ENCODE data around the gene POU3F1.

POU3F1 gene

DNA sequence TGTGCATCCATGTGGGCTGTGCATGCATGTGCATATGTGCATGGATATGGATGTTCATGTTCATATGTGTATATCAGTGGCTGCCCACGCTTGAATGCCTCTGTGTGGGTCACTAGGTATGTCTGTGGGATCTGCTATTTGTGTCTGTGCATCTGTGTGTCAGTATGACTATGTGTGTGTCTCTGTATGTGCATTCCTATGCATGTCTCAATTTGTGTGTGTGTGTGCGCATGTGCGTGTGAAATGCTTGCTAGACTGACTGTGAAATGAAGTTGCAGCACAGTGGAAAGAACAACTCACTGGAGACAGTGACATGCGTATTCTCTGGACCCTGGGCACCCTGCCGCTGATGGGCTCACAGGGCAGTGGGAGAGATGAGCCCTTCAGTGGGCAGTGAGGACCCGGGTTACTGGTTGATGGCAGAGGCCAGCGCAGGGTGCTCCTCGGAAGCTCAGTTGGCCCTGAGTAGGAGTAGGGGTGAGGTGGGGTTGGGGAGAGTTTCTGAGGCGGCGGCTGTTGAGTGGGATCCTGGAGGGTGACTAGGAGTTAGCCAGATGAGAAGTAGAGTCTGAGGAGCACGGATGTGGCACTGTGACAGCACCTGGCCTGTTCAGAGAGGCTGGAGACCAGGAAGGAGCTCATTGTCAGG is 43.2 kb upstream of the POU3F1 start:
- no peak overlapping the region for H3K4me3 ChIP-seq (ENCODE audit: low read depth, low read length)
- no peak for TF ChIP-seq CTCF (IDR thresholded peaks at IDR 0.05; ENCODE audit: borderline replicate concordance, insufficient read depth, low read depth, low read length)

- TF ChIP-seq CTCF (IDR thresholded peaks at IDR 0.05; ENCODE audit: borderline replicate concordance, insufficient read depth, low read depth, low read length) = no peak
- H3K4me3 ChIP-seq (ENCODE audit: low read depth, low read length) = no peak overlapping the region
Measured at GRCh38 chr1:38088791-38089190, 42.2 kb upstream of the POU3F1 start.

- no peak for TF ChIP-seq CTCF (IDR thresholded peaks at IDR 0.05; ENCODE audit: borderline replicate concordance, insufficient read depth, low read depth, low read length)
- H3K4me3 ChIP-seq (ENCODE audit: low read depth, low read length) = no peak overlapping the region
Measured at GRCh38 chr1:38088366-38088765, 41.8 kb upstream of the POU3F1 start.

GRCh38 chr1:38087676-38088075 is 41.1 kb upstream of the POU3F1 start:
- TF ChIP-seq CTCF (IDR thresholded peaks at IDR 0.05; ENCODE audit: borderline replicate concordance, insufficient read depth, low read depth, low read length) = no peak
- H3K4me3 ChIP-seq (ENCODE audit: low read depth, low read length) = no peak overlapping the region

DNA sequence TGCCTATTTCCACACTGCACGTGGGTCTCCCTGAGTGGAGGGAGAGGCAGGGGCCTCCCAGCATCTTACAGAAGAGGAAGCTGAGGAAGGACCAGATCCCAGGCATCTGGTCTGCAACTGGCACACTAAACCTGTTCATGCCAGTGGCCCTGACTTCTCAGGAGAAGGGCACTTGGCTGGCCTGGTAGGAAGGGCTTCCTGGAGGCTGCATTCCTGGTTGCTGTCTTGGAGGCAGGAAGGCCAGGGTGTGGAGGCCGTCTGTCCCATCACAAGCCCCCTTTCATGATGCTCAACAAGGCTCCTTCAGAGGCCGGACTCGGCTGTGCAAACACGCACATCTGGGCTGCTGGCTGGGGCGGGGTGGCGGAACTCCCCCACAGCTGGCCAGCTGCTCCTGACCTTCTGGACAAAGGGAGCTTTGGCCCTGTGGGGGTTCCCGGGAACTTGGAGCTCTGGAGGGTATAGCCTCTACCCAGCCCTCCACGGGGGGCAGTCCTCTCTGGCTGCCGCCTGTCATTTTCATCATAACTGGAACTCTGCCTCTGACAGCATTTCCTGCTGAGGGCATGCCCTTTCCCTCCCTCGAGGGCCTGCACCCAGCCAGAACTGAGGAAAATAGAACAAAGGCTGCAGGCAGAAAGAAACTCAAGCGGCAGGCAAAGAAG is 39.2 kb upstream of the POU3F1 start:
- H3K4me3 ChIP-seq (ENCODE audit: low read depth, low read length) = no peak overlapping the region
- no peak for TF ChIP-seq CTCF (IDR thresholded peaks at IDR 0.05; ENCODE audit: borderline replicate concordance, insufficient read depth, low read depth, low read length)

DNA sequence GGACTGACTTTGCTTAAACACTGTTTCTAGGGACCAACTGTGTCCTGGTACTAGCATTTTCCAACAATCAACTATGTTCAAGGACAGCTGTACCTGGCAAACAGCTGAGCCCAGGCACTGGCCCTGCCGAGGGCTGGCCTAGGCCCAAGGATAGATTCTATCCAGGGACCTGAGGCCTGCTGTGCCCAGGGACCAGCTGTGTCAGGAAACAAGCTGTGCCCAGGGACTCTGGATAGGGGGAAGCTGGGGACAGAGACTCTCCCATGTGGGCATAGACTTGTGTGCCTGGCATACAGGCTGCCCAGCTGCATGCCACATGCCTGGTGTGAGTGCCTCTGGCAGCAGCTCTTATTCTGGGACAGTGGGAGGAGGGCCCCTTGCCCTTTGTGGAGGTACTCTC is 38.1 kb upstream of the POU3F1 start:
- TF ChIP-seq CTCF (IDR thresholded peaks at IDR 0.05; ENCODE audit: borderline replicate concordance, insufficient read depth, low read depth, low read length) = no peak
- H3K4me3 ChIP-seq (ENCODE audit: low read depth, low read length) = no peak overlapping the region

DNA sequence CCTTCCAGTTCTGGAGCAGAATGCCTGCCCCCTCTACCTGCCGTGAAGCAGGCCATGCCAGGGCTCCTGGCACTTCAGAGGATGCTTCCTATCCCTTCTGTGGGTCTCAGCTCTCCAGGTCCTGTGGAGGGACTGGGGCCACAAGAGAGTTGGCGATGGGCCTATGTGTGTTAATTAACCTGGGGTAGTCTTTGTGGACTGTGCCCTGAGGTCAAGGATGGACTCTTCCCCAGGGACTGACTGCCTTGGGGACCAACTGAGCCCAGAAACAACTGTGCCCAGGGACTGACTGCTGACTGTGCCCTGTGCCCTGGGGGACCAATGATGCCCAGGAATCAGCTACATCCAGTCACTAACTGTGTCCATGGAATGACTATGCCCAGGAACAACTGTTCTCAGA is 37.5 kb upstream of the POU3F1 start:
- TF ChIP-seq CTCF (IDR thresholded peaks at IDR 0.05; ENCODE audit: borderline replicate concordance, insufficient read depth, low read depth, low read length) = no peak
- no peak overlapping the region for H3K4me3 ChIP-seq (ENCODE audit: low read depth, low read length)

Data from GM12875 (cell line).